GM18511 (cell line): Measurements from ENCODE around the gene ADCY9.

Experiments used
- ATAC-seq: cut with Tn5 transposase; IDR thresholded peaks from one replicate; pipeline ENCODE4 v1.9.1; 2021; ENCODE audit warnings: mild to moderate bottlenecking, moderate library complexity; ENCODE audit not compliant: unreplicated experiment

ADCY9 gene

GRCh38 chr16:4124535-4125294 is 8.5 kb upstream of the ADCY9 start:
- ATAC-seq = no peak

GRCh38 chr16:4123616-4124300 is 7.5 kb upstream of the ADCY9 start:
- ATAC-seq = no peak

GRCh38 chr16:4120176-4120575 is 3.9 kb upstream of the ADCY9 start:
- no peak for ATAC-seq

DNA sequence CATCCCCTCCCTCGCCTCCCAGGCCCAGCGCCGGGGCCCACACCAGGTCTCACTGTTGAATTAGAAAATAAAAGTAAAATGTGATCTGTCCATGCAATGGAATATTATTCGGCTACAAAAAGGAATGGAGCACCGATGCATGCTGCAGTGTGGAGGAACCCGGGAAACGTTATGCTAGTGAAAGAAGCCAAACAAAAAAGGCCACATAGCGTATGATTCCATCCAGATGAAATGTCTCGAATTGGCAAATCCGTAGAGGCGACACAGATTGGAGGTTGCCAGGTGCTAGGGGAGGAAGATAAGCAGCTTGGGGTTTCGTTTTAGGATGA is 972 bp upstream of the ADCY9 start:
- no peak for ATAC-seq

DNA sequence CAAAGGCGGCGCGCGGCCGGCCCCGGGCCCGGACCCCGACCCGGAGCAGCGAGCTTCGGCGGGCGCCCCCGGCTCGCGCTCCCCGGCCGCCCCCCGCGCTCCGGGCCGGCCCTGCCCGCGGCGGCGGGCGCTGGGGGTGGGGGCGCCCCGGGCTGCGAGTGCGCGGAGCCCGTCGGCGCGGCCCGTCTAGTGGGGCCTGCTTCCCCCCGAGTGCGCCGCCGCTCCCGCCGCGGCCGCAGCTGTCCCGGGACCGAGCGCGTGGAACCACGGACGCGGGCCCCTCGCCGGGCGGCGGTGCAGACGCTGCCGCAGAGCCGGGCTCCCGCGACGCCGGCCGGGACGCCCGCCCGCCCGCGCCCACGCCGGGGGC is 308 bp downstream of the ADCY9 start:
- peak; percentile 18 for ATAC-seq

DNA sequence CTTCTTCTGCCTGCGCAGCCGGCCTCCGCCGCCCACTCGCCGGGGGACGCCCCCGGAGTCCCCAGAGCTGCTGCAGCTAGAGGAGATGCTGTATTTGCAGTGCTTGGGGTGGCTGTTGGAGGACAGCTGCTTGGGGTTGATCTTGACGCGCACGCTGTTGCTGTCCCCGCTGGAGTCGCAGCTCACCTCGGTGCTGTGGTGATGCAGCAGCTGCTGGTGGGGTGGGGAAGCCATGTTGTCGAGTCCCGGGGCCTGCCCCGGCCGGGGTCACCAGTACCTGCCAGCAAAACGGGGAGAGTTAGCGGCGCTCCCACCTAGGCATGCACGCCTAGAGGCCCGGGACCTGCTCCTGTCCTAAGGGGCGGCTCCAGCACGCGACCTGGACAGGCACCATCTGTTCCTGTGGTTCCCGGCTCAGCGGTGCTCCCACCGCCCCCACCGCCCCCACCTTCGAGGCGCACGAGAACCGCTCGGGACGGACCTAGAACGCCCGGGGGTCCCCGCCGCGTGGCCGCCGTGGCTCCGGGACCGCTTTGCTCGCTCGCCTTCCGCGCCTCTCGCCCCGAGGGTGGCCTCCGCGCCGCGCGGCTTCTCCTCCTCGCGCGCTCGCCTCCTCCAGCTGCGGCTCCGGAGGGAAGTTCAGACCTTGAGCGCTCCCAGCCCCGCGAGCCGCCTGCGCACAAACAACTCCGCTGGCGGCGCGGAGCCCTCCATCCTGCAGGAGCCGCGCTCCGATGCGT is 863 bp downstream of the ADCY9 start:
- ATAC-seq = peak; percentile 36

DNA sequence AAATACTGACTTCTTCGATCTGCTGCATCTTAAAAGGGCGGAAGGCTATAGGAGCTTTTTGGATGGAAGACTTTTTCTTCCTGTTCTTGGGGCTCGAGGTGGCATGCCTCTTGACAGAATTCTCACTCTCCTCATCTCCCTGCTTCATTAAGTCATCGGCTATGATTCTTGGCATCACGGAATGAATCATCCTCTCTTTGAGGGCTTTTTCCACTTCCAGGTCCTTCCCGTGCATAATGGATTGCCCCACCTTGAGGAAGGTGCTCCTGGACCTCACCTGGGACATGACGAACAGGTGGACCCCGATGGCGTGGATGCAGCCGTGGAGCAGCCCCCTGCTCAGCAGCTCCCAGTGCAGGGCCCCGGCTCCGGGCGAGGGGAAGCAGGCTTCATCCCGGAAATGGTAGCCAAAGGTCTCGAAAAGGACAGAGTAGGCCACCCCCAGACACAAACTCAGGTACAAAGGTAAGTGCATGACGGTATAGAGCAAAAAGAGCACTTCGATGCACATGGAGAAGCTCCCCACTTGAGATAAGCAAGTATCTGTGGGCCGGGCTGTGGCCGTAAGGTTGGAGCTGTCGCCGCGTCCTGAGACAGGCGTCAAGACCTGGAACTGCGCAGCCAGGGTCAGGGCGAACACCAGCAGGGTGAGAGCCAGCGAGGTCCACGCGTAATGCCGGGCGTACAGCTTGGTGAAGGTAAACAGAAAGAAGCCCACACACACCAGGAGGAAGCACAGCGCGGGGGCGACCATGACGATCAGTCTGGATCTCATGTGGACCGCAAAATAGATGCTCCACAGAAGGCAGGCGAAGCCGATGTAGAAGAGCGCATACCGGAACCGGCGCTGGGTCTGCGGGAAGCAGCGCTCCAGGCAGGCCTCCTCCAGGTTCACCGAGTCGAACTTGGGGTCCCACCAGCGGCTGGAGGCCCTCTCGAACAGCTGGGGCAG is 1.7 kb downstream of the ADCY9 start:
- no peak for ATAC-seq

- no peak for ATAC-seq
Observed at GRCh38 chr16:4113358-4114256, 2.6 kb downstream of the ADCY9 start.

DNA sequence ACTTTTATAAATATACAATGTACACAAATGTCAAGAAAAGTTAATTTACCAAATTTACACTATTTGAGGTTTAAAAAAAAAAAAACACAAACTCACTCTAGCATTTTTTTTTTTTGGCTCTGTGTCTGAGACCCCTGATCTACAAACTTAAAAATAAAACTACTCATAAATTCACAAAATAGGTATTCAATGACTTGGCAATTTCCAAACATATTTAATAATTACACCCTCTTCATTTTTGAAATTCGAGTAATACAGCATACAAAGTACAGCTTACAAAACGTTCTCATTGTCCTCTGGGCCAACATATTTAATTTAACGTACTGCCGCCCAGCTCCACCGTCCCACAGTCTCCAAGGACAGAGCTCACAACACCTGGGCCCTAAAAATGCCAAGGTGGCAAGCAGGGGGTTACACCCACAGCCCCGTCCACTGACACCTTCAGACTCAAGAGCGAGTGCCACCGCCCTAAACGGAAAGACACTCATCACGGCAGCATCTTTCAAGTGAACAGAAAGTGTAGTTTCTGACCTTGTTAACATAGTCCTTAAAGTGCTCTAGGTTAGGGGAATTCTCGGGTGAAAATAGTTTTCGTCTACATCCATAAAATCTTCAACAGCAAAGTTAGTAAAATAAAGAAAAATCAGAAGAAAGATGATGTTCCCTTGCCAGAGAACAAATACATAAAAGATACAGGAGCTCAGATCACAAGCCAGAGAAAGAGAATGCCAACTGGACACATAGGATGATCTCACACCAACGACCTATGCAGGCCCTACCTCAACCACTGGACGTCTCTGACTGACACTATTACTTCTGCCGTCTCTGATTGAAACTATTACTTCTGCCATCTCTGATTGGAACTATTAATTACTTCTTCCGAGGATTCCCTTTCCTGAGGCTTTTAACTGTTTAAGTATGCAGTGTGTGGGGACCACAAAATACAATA is 4.2 kb downstream of the ADCY9 start:
- no peak for ATAC-seq

- ATAC-seq = no peak
Observed at GRCh38 chr16:4110680-4111079, 5.6 kb downstream of the ADCY9 start.

DNA sequence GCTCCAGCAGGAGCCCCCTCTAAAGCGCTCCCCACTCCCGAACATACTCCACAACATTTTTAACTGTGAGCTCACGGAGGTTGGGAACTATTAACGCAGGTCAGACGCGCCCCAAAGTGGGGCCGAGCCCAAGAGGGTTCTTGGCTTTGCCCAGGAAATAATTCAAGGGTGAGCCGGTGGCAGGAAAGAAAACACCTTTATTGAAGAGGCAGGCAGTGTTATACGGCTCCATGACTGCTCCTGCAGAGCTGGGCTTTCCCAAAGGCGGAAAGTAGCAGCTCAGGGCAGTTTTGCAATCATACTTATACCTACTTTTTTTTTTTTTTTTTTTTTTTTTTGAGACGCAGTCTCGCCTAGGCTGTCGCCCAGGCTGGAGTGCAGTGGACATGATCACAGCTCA is 6.2 kb downstream of the ADCY9 start:
- no peak for ATAC-seq

DNA sequence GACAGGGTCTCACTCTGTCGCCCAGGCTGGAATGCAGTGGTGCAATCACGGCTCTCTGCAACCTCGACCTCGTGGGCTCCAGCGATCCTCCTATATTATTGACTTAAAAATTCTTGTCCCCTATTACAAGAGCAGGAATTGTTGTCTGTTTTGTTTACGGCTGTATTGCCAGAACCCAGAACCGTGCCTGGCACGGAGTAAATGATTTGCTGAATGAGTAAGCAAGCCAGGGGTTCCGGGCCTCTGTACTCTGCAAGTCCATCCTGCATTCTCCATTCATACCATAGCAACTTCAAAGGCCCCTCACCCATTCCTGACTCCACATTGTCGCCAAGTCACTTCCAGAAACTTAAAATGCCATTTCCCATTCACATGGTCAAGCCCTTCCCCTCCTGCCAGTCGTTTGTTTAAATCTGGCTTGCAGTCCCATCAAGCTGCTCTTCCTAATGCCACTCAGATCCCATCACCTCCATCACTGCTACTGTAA is 6.9 kb downstream of the ADCY9 start:
- ATAC-seq = no peak

GRCh38 chr16:4106516-4106915 is 9.7 kb downstream of the ADCY9 start:
- no peak for ATAC-seq

- ATAC-seq = no peak
Observed at GRCh38 chr16:4105848-4106247, 10.4 kb downstream of the ADCY9 start.

GRCh38 chr16:4103745-4104144 is 12.5 kb downstream of the ADCY9 start:
- no peak for ATAC-seq

GRCh38 chr16:4101421-4102219 is 14.6 kb downstream of the ADCY9 start:
- ATAC-seq = no peak

DNA sequence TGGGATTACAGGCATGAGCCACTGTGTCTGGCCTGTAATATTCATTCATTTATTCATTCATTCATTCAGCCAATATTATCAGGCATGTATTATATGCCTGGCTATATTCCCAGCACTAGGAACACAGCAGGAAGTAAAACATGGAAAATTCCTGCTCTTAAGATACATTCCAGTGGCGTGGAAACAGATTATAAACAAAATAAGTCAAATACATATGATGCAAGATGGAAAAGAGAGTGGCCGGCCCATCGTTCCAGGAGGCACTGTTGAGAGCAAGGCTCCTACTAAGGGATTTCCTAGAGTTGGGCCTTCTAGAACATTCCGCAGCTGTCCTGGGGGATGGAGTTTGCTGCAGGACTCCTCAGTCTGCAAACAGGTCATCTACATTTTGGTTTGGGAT is 17.7 kb downstream of the ADCY9 start:
- ATAC-seq = no peak

GRCh38 chr16:4097826-4098240 is 18.4 kb downstream of the ADCY9 start:
- no peak for ATAC-seq
